Right atrium auricular region (tissue), 2 donors: ENCODE results near the gene GFPT1. TPM values are rescaled to one million over a fixed set of nuclear protein-coding genes. Genes with fewer than 3 reads are reported as not detected.

Source experiments
- DNase-seq: peaks from one replicate; pipeline ENCODE4 v3.0.0-alpha.2; 2019; ENCODE audit warnings: low spot score
- H3K27ac ChIP-seq, 2 donors: fragments of 200-600 bp; sonication (generic); 1 replicate in 1 of 2; 2 replicates in 1 of 2; pipeline ENCODE4 v1.5.1; 2016 to 2019
- H3K27me3 ChIP-seq, 2 donors: fragments of 200-600 bp; sonication (generic); one replicate each; pipeline versions ENCODE4 v1.5.1 to v1.6.0; 2017 to 2019
- H3K36me3 ChIP-seq: fragments of 200-600 bp; sonication (generic); one replicate; pipeline ENCODE4 v1.5.1; 2016
- H3K4me1 ChIP-seq, 2 donors: fragments of 200-600 bp; sonication (generic); one replicate each; pipeline versions ENCODE4 v1.5.1 to v1.6.0; 2017 to 2019
- H3K4me3 ChIP-seq, 2 donors: fragments of 200-600 bp; sonication (generic); 1 replicate in 1 of 2; 2 replicates in 1 of 2; pipeline ENCODE4 v1.5.1; 2017 to 2019; ENCODE audit warnings: mild to moderate bottlenecking in 1 of 2, moderate library complexity in 1 of 2
- H3K9me3 ChIP-seq, 2 donors: fragments of 200-600 bp; sonication (generic); one replicate each; pipeline ENCODE4 v1.5.1; 2019
- total RNA-seq, 2 donors: library from RNA; depleted of rRNA; stranded (reverse); fragments of >200 nt; gene quantifications; one replicate each; pipeline ENCODE4 v1.1.0, GENCODE V29; 2016
- TF ChIP-seq, protein P1 (sequence below), 2 donors: fragments of 200-600 bp; sonication (generic); IDR thresholded peaks; one replicate each; pipeline ENCODE4 v1.5.1; 2019; ENCODE audit warnings: antibody characterized with exemption in 2 of 2

Gene GFPT1
- total RNA-seq, 2 donors from 2014 or later: 26.7 to 39.7 TPM

DNA sequence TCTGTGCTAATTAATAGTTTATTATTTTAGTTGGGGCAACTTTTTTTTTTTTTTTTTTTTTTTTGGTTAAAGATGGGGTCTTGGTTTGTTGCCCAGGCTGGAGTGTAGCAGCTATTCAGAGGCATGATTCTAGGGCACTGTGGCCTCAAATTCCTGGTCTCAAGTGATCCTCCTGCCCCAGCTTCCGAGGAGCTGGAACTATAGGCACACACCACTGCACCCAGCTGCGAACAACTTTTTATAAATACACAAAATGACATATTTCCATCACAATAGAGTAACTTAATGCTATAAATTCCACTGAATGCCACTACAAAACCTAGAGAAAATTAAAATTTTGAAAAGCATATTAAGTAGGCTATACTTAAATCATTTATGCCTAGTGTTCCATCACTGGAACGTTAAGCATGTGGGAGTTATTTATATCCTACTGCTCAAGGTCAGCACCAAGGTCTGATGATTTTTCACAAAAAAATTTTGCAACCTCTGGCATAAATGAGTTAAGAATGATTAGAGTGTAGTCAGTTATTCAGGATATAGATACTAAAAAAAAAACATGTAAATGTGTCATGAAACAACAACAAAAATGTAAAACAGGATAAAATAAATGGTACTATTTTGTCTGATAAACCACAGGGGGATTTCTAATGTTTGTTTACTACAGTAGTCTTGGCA, 46.8 kb downstream of the GFPT1 start:
- H3K27ac ChIP-seq: no peak overlapping the region
- peaks cover 74% of the 10 kb centered on the region for H3K36me3 ChIP-seq
- H3K4me1 ChIP-seq: no peaks in the 10 kb centered on the region
- H3K27me3 ChIP-seq: no peaks in the 10 kb centered on the region
- DNase-seq: no peak
- no peak overlapping the region for H3K4me3 ChIP-seq
- H3K9me3 ChIP-seq: no peaks in the 10 kb centered on the region
- TF ChIP-seq, protein P1, sequence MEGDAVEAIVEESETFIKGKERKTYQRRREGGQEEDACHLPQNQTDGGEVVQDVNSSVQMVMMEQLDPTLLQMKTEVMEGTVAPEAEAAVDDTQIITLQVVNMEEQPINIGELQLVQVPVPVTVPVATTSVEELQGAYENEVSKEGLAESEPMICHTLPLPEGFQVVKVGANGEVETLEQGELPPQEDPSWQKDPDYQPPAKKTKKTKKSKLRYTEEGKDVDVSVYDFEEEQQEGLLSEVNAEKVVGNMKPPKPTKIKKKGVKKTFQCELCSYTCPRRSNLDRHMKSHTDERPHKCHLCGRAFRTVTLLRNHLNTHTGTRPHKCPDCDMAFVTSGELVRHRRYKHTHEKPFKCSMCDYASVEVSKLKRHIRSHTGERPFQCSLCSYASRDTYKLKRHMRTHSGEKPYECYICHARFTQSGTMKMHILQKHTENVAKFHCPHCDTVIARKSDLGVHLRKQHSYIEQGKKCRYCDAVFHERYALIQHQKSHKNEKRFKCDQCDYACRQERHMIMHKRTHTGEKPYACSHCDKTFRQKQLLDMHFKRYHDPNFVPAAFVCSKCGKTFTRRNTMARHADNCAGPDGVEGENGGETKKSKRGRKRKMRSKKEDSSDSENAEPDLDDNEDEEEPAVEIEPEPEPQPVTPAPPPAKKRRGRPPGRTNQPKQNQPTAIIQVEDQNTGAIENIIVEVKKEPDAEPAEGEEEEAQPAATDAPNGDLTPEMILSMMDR (IDR thresholded peaks at IDR 0.05): no peak

DNA sequence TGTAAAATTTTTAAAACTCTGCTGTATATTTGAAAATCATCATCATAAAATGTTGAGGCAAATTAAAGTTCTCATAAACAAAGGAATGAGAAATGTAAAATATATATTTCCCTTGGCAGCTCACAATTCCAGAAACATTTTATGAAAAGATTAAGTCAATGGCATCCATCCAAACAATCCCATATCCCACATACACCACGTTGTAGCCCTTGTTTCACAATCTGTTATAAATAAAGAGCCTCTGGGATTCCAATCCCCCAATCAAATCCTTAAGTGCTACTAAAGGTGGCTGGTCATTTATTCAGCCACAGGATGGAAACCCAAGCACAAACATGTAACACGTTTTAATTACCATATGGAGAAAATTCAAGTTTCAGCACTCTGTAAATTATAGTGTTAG, 51.7 kb downstream of the GFPT1 start:
- Histone ChIP-seq H3K27ac (no peak overlapping the region), H3K4me1 (no peaks in the 10 kb centered on the region), H3K27me3 (no peaks in the 10 kb centered on the region), H3K4me3 (no peak overlapping the region), H3K9me3 (no peaks in the 10 kb centered on the region), H3K36me3 (peaks cover 40% of the 10 kb centered on the region)
- TF ChIP-seq, protein P1 (IDR thresholded peaks at IDR 0.05): no peak
- DNase-seq: no peak

DNA sequence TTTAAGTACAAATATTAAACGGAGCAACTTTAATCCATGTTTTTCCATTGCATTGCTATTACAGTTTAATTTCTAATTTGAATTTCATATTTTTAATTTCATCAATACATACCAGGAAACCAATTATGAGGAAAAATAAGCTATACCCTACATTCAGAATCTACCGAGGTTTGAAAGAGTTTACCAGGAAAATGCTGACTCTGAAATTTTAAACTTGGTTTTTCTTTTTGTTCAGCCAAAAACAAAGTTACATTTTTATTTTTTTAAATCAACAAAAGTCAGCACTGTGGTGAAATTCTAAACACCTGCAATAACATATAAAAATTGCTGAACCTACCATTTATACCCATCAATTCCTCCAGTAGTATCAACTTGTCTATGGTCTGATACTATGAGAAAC, 53.7 kb downstream of the GFPT1 start:
- no peaks in the 10 kb centered on the region for H3K27me3 ChIP-seq
- peaks cover 43% of the 10 kb centered on the region for H3K36me3 ChIP-seq
- no peak overlapping the region for H3K27ac ChIP-seq
- H3K4me1 ChIP-seq: no peaks in the 10 kb centered on the region
- no peak overlapping the region for H3K4me3 ChIP-seq
- no peak for DNase-seq
- TF ChIP-seq, protein P1 (IDR thresholded peaks at IDR 0.05): no peak
- H3K9me3 ChIP-seq: no peaks in the 10 kb centered on the region

DNA sequence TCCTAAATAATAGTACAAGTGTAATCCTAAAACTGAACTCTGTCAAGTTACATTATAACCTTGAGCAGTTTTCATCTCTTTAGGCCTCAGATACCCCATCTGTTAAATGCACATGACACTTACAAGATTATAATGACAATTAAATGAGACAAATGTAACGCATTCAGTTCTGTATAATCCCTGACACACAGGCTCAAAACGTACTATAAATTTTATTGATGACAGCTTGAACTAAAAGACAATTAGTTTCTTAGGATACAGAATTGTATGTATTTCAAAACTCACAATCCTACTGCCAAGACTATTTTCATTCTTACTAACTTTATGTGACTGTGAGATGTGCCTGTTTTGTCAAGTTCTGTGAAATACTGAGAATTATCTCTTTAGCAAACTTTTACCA, 56.2 kb downstream of the GFPT1 start:
- no peaks in the 10 kb centered on the region for H3K27me3 ChIP-seq
- no peaks in the 10 kb centered on the region for H3K4me1 ChIP-seq
- no peak overlapping the region for H3K27ac ChIP-seq
- H3K4me3 ChIP-seq: no peak overlapping the region
- TF ChIP-seq, protein P1 (IDR thresholded peaks at IDR 0.05): no peak
- H3K36me3 ChIP-seq: peaks cover 51% of the 10 kb centered on the region
- DNase-seq: no peak
- H3K9me3 ChIP-seq: no peaks in the 10 kb centered on the region

DNA sequence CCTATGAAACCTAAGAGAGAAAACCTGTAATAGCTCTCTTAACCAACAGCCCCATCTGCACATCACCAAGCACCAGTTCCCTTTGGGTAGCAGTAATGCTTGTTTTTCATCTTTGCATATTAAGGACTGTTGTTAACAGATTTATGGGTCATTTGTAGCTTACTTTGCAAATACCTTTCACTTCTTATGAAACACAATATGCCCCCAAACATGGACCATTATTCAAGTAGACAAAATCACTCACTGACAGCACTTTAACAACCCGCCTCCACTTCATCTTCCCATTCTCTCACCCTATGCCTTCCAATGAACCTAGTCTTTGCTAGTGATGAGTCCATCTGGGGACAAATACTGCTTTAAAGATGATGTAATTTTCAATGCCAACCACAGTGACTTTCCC, 64.4 kb downstream of the GFPT1 start:
- Histone ChIP-seq H3K4me3 (no peak overlapping the region), H3K27ac (no peak overlapping the region), H3K4me1 (no peaks in the 10 kb centered on the region), H3K27me3 (no peaks in the 10 kb centered on the region), H3K9me3 (no peaks in the 10 kb centered on the region), H3K36me3 (peaks cover 30% of the 10 kb centered on the region)
- TF ChIP-seq, protein P1 (IDR thresholded peaks at IDR 0.05): no peak
- DNase-seq: no peak

DNA sequence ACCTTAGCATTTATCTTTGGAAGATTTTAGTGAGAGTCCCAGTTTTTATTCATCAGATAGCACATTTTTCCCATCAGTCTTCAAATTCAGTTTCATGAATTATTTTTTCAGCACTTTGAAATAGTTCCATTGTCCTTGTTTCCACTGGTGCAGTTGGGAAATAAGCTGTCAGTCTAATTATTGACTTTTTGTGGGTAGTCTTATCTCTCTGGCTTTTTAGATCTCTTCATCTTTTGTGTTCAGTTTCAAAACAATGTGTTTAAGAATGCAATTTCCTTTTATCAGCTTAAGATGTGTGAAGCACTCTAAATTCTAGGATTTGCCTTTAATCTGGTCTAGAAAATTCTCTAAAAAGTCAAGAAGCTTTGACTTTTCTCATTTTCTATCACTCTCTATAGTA, 70.5 kb downstream of the GFPT1 start:
- TF ChIP-seq, protein P1 (IDR thresholded peaks at IDR 0.05): no peak
- Histone ChIP-seq H3K36me3 (no peaks in the 10 kb centered on the region), H3K27ac (no peak overlapping the region), H3K9me3 (peaks cover 0 to 8% of the 10 kb centered on the region in 2 donors), H3K4me3 (no peak overlapping the region), H3K4me1 (no peaks in the 10 kb centered on the region), H3K27me3 (no peaks in the 10 kb centered on the region)
- no peak for DNase-seq
